PC-3 (cell line): ENCODE data around the gene UROC1. TPM values are rescaled to one million over a fixed set of nuclear protein-coding genes. Genes with fewer than 3 reads are reported as not detected.

Experiments
- ATAC-seq: fragments of 200-7000 bp; cut with Tn5 transposase; 2 replicates; pipeline ENCODE4 v1.9.1; 2020; ENCODE audit warnings: mild to moderate bottlenecking, moderate library complexity
- BruUV-seq: library from RNA; stranded (reverse); fragments of 400-500 nt; replicated peaks from 2 replicates; lab custom pipeline; 2021; lab: Mats Ljungman, UMichigan
- CTCF ChIA-PET: fragments of 300-600 bp; sonication (Branson Sonifier 250); formaldehyde crosslinking; loops from one replicate; lab custom pipeline; 2022; ENCODE audit warnings: antibody characterized with exemption; lab: Charles Lee
- POLR2A ChIA-PET: fragments of 300-600 bp; sonication (Branson Sonifier 250); formaldehyde crosslinking; loops from one replicate; lab custom pipeline; 2022; ENCODE audit warnings: antibody characterized with exemption; ENCODE audit not compliant: unreplicated experiment; lab: Charles Lee
- DNase-seq: peaks from one replicate; pipeline ENCODE4 v3.0.0-alpha.2; 2015
- H2AFZ ChIP-seq: fragments of 300-600 bp; sonication (generic); 2 replicates; pipeline ENCODE4 v1.6.0; 2016; ENCODE audit warnings: antibody characterized with exemption, low read length
- H3F3A ChIP-seq: fragments of 300-600 bp; sonication (generic); one replicate; pipeline ENCODE4 v1.6.0; 2017; ENCODE audit warnings: antibody characterized with exemption, low read length, control low read depth, mild to moderate bottlenecking; ENCODE audit not compliant: unreplicated experiment
- H3K27ac ChIP-seq: fragments of 300-600 bp; sonication (generic); 2 replicates; pipeline ENCODE4 v1.5.1; 2016; ENCODE audit warnings: mild to moderate bottlenecking, low read length
- H3K27me3 ChIP-seq: fragments of 300-600 bp; sonication (generic); 2 replicates; pipeline ENCODE4 v1.6.1; 2016; ENCODE audit warnings: low read length, mixed read lengths
- H3K36me3 ChIP-seq: fragments of 300-600 bp; sonication (generic); 2 replicates; pipeline ENCODE4 v1.6.1; 2016; ENCODE audit warnings: low read depth, mixed run types, low read length, mixed read lengths
- H3K4me1 ChIP-seq: fragments of 300-600 bp; sonication (generic); 2 replicates; pipeline ENCODE4 v1.5.1; 2016; ENCODE audit warnings: low read length; ENCODE audit not compliant: insufficient read depth
- H3K4me2 ChIP-seq: fragments of 300-600 bp; sonication (generic); 2 replicates; pipeline ENCODE4 v1.6.0; 2016; ENCODE audit warnings: low read length
- H3K4me3 ChIP-seq: fragments of 300-600 bp; sonication (generic); 2 replicates; pipeline ENCODE4 v1.5.1; 2016; ENCODE audit warnings: mild to moderate bottlenecking, low read length, mixed read lengths
- H3K79me2 ChIP-seq: fragments of 300-600 bp; sonication (generic); 2 replicates; pipeline ENCODE4 v1.6.1; 2017; ENCODE audit warnings: low read length, mixed read lengths
- H3K9ac ChIP-seq: fragments of 300-600 bp; sonication (generic); 2 replicates; pipeline ENCODE4 v1.6.0; 2016; ENCODE audit warnings: mild to moderate bottlenecking, low read length
- H3K9me2 ChIP-seq: fragments of 300-600 bp; sonication (generic); replicated peaks from 2 replicates; pipeline ENCODE4 v1.6.1; 2016; ENCODE audit warnings: mixed run types, low read length, mixed read lengths
- H3K9me3 ChIP-seq: fragments of 300-600 bp; sonication (generic); 2 replicates; pipeline ENCODE4 v1.6.1; 2016; ENCODE audit warnings: low read length, mixed read lengths
- H4K20me1 ChIP-seq: fragments of 300-600 bp; sonication (generic); 2 replicates; pipeline ENCODE4 v1.6.1; 2016; ENCODE audit warnings: low read length, mixed read lengths
- CTCF ChIP-seq: fragments of 300-600 bp; sonication (generic); conservative IDR thresholded peaks from 2 replicates; pipeline ENCODE4 v1.5.1; 2017; ENCODE audit warnings: antibody characterized with exemption, low read depth, mild to moderate bottlenecking, low read length
- EZH2 ChIP-seq: fragments of 300-600 bp; sonication (generic); IDR thresholded peaks from one replicate; pipeline ENCODE4 v1.6.1; 2017; ENCODE audit warnings: antibody characterized with exemption, mild to moderate bottlenecking, low read length; ENCODE audit not compliant: unreplicated experiment
- EZH2phosphoT487 ChIP-seq: fragments of 300-600 bp; sonication (generic); IDR thresholded peaks from 2 replicates; pipeline ENCODE4 v1.6.1; 2018; ENCODE audit warnings: mild to moderate bottlenecking, antibody characterized with exemption, low read length, borderline replicate concordance
- intact Hi-C: fragments of 100-400 bp; cut with micrococcal nuclease; formaldehyde crosslinking; loops from 2 replicates; pipeline ENCODE4 v1.9.0; 2023
- total RNA-seq: library from RNA; depleted of rRNA; stranded (reverse); fragments of >200 nt; gene quantifications from 2 replicates; pipeline ENCODE4 v1.2.3, GENCODE V29; 2014

Gene UROC1
- total RNA-seq, 1 experiment from 2014 or later, result not detected

- Histone ChIP-seq H3K9me2 (no peaks in the 10 kb centered on the region), H3K4me3 (no peak overlapping the region), H4K20me1 (no peaks in the 10 kb centered on the region), H3K9ac (no peak overlapping the region), H3K4me1 (peaks cover 2% of the 10 kb centered on the region; the same call in 1 of the 2 replicates), H3K9me3 (no peaks in the 10 kb centered on the region), H3K27me3 (no peaks in the 10 kb centered on the region), H3K36me3 (no peaks in the 10 kb centered on the region), H3K27ac (no peak overlapping the region), H3F3A (no peaks in the 10 kb centered on the region), H2AFZ (no peak overlapping the region), H3K79me2 (no peaks in the 10 kb centered on the region), H3K4me2 (no peak overlapping the region)
- ChIA-PET POLR2A (no interaction called here), CTCF (no interaction called here)
- DNase-seq, result no peak
- no TSS peak for BruUV-seq
- no peak for ATAC-seq
- intact Hi-C loops, result no loop called here
- TF ChIP-seq EZH2phosphoT487, result no peak
Observed at GRCh38 chr3:126481808-126482502, 35.6 kb downstream of the UROC1 start.

GRCh38 chr3:126480861-126481260 is 36.7 kb downstream of the UROC1 start:
- intact Hi-C loops, result no loop called here
- CTCF ChIA-PET, result no interaction called here
- H3K9ac ChIP-seq, result no peak overlapping the region
- no peaks in the 10 kb centered on the region for H3K36me3 ChIP-seq
- no peaks in the 10 kb centered on the region for H3K27me3 ChIP-seq
- DNase-seq (no peak), ATAC-seq (no peak)
- H4K20me1 ChIP-seq, result no peaks in the 10 kb centered on the region
- H3K9me3 ChIP-seq, result no peaks in the 10 kb centered on the region
- TF ChIP-seq EZH2 (no peak), CTCF (no peak), EZH2phosphoT487 (no peak)
- no TSS peak for BruUV-seq
- H2AFZ ChIP-seq, result no peak overlapping the region
- no peaks in the 10 kb centered on the region for H3F3A ChIP-seq
- no peak overlapping the region for H3K4me3 ChIP-seq
- H3K4me1 ChIP-seq, result no peaks in the 10 kb centered on the region; the same call in 1 of the 2 replicates
- no peaks in the 10 kb centered on the region for H3K9me2 ChIP-seq
- H3K79me2 ChIP-seq, result no peaks in the 10 kb centered on the region
- POLR2A ChIA-PET, result no interaction called here
- H3K4me2 ChIP-seq, result no peak overlapping the region
- H3K27ac ChIP-seq, result no peak overlapping the region

- Histone ChIP-seq H3K27me3 (no peaks in the 10 kb centered on the region), H3K27ac (no peak overlapping the region), H3K4me3 (no peak overlapping the region), H3F3A (no peaks in the 10 kb centered on the region), H3K9me3 (no peaks in the 10 kb centered on the region), H3K9me2 (no peaks in the 10 kb centered on the region), H3K79me2 (no peaks in the 10 kb centered on the region), H3K9ac (no peak overlapping the region), H2AFZ (no peak overlapping the region), H3K4me1 (no peaks in the 10 kb centered on the region; the same call in 1 of the 2 replicates), H3K36me3 (no peaks in the 10 kb centered on the region), H3K4me2 (no peak overlapping the region), H4K20me1 (no peaks in the 10 kb centered on the region)
- no TSS peak for BruUV-seq
- CTCF ChIA-PET, result no interaction called here
- TF ChIP-seq EZH2 (no peak), EZH2phosphoT487 (no peak)
- no peak for DNase-seq
- intact Hi-C loops, result no loop called here
- POLR2A ChIA-PET, result no interaction called here
- no peak for ATAC-seq
Observed at GRCh38 chr3:126480206-126480605, 37.4 kb downstream of the UROC1 start.

GRCh38 chr3:126479642-126480041 is 37.9 kb downstream of the UROC1 start:
- BruUV-seq, result no TSS peak
- H2AFZ ChIP-seq, result no peak overlapping the region
- H3K36me3 ChIP-seq, result no peaks in the 10 kb centered on the region
- TF ChIP-seq EZH2phosphoT487 (no peak), EZH2 (no peak), CTCF (no peak)
- no peaks in the 10 kb centered on the region; the same call in 1 of the 2 replicates for H3K4me1 ChIP-seq
- intact Hi-C loops, result loop anchor here (5.0 kb wide), 1 partner anchor 562 kb away; no protein-coding TSS in a partner anchor
- no peak overlapping the region for H3K27ac ChIP-seq
- no peaks in the 10 kb centered on the region for H3K9me3 ChIP-seq
- H3K4me3 ChIP-seq, result no peak overlapping the region
- CTCF ChIA-PET, result no interaction called here
- ATAC-seq, result no peak
- H3K27me3 ChIP-seq, result no peaks in the 10 kb centered on the region
- peaks cover 4% of the 10 kb centered on the region; the same call in 1 of the 2 replicates for H4K20me1 ChIP-seq
- no peak overlapping the region for H3K9ac ChIP-seq
- H3K4me2 ChIP-seq, result no peak overlapping the region
- H3K79me2 ChIP-seq, result peaks cover 5% of the 10 kb centered on the region
- no peak for DNase-seq
- H3F3A ChIP-seq, result no peaks in the 10 kb centered on the region
- POLR2A ChIA-PET, result no interaction called here
- no peaks in the 10 kb centered on the region for H3K9me2 ChIP-seq
